ENCODE results near the gene FAM107A. TPM values are rescaled to one million over a fixed set of nuclear protein-coding genes. Genes with fewer than 3 reads are reported as not detected.

FAM107A gene
- total RNA-seq, 1 donor from 2014 or later = 115 TPM

GRCh38 chr3:58594117-58594516, 16.9 kb upstream of the FAM107A start:
- H3K36me3 ChIP-seq = no peaks in the 10 kb centered on the region
- intact Hi-C loops (cut with micrococcal nuclease) = no loop called here
- no peak overlapping the region for H3K4me3 ChIP-seq
- no peaks in the 10 kb centered on the region for H3K27me3 ChIP-seq (ENCODE audit: low read depth)
- no peaks in the 10 kb centered on the region for H3K9me3 ChIP-seq (replicated peaks)
- no peak for TF ChIP-seq CTCF (IDR thresholded peaks at IDR 0.05; ENCODE audit: borderline replicate concordance)
- DNase-seq = no peak
- peaks cover 8% of the 10 kb centered on the region for H3K4me1 ChIP-seq
- H3K27ac ChIP-seq (replicated peaks) = no peak overlapping the region

DNA sequence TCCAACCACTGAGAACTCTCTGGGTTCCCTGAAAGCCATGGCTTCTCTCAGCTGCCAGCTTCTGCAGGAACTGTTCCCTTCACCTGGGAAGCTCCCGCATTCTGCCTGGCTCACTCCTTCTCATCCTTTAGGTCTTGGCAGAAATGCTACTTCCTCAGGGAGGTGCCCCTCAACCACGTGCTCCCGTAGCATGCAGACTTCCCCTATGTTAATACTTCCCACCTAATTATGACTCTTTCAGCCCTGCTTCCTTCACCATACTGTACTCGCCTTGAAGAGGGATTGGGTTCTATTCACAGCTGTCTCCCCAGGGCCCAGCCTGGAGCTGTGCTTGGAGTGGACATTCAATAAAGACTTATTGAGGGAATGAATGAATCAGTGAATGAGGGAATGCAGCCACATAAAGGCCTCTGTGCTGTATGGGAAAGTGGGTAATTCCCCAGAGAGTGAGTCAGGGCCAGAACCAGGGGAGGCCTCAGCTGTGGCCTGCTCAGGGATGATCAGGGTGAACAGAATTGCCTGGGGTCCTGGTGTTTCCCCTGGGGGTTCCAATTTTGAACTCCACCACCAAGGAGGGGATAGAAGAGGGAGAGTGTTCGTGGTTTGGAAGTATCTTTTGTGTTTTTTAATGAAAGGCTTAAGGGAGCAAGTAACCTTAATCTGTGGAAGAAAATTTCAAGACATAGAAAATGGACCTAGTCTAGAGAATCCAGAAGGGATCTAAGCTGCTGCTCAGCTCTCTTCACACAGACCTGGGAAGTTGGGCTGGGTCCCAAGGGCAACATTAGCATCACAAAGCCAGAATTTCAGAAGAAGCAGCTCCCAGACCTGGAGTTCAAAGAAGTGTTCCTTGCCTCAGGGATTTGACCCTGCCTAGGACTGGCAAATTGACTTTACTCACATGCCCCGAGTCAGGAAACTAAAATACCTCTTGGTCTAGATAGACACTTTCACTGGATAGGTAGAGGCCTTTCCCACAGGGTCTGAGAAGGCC, 14.6 kb upstream of the FAM107A start:
- DNase-seq = no peak
- Histone ChIP-seq H3K27me3 (ENCODE audit: low read depth) (peaks cover 3% of the 10 kb centered on the region), H3K4me1 (peaks cover 6% of the 10 kb centered on the region), H3K36me3 (no peaks in the 10 kb centered on the region), H3K4me3 (no peak overlapping the region), H3K9me3 (replicated peaks) (no peaks in the 10 kb centered on the region), H3K27ac (replicated peaks) (no peak overlapping the region)
- intact Hi-C loops (cut with micrococcal nuclease) = no loop called here
- no peak for TF ChIP-seq CTCF (IDR thresholded peaks at IDR 0.05; ENCODE audit: borderline replicate concordance)

DNA sequence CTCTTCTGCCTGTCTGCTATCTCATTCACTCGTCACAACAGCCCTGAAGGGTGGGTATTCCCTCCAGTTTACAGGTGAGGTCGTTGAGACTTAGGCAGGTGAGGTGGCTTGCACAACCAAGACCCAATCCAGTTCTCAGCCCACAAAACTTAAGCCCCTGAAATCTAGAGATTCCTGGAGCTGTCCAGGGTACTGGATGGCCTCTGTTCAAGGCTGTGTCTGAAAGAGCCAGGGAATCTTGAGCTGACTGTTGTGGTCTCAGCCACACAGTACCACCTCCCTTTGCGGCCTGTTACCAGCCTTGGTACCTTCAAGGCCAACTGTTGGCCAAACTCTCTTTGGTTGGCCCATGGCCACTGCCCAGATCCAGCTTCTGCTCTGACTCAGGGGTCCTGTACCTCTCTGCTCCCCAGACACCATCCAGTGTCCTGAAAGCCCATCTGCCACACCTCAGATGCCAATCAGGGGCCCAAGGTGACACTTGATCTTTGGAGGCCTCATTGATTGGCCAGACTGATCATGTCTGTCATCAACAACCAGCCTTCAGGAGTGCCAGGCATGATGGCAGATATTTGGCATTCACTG, 10.9 kb upstream of the FAM107A start:
- DNase-seq = no peak
- Histone ChIP-seq H3K36me3 (no peaks in the 10 kb centered on the region), H3K9me3 (replicated peaks) (no peaks in the 10 kb centered on the region), H3K27me3 (ENCODE audit: low read depth) (peaks cover 7% of the 10 kb centered on the region), H3K4me1 (peaks cover 39% of the 10 kb centered on the region), H3K4me3 (no peak overlapping the region), H3K27ac (replicated peaks) (no peak overlapping the region)
- no peak for TF ChIP-seq CTCF (IDR thresholded peaks at IDR 0.05; ENCODE audit: borderline replicate concordance)
- intact Hi-C loops (cut with micrococcal nuclease) = no loop called here

DNA sequence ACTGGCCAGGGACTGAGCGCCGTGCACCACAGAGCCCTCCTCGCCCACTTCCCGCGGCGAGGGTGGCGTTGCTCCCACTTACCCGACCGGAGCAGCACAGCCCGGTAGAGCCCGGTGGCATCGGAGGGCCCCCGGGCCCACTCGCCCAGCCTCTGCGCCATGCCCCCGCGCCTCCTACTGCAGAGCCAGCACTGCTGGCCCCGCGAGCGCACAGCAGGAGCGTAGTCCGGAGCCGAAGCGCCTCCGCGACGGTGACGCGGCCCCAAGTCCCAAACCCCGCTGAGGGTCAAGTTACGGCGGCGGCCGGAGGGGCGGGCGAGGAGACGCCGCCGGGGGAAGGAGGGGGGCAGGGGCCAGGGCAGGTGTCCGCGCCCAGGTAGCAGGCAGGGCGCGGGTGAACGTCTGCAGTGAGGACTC, 9.6 kb upstream of the FAM107A start:
- TF ChIP-seq CTCF (IDR thresholded peaks at IDR 0.05; ENCODE audit: borderline replicate concordance) = no peak
- no peak for DNase-seq
- Histone ChIP-seq H3K27me3 (ENCODE audit: low read depth) (peaks cover 7% of the 10 kb centered on the region), H3K27ac (replicated peaks) (no peak overlapping the region), H3K36me3 (no peaks in the 10 kb centered on the region), H3K9me3 (replicated peaks) (no peaks in the 10 kb centered on the region), H3K4me3 (peak overlapping the region; percentile 66), H3K4me1 (peaks cover 39% of the 10 kb centered on the region)
- intact Hi-C loops (cut with micrococcal nuclease) = no loop called here

GRCh38 chr3:58585994-58586393, 8.8 kb upstream of the FAM107A start:
- intact Hi-C loops (cut with micrococcal nuclease) = no loop called here
- H3K4me3 ChIP-seq = peak overlapping the region; percentile 66

More at GRCh38 chr3:58585994-58586393, 8.8 kb upstream of the FAM107A start:
- Histone ChIP-seq H3K9me3 (replicated peaks) (no peaks in the 10 kb centered on the region), H3K36me3 (no peaks in the 10 kb centered on the region), H3K27ac (replicated peaks) (peak overlapping the region; percentile 91), H3K27me3 (ENCODE audit: low read depth) (peaks cover 7% of the 10 kb centered on the region), H3K4me1 (peaks cover 39% of the 10 kb centered on the region)
- DNase-seq = no peak
- TF ChIP-seq CTCF (IDR thresholded peaks at IDR 0.05; ENCODE audit: borderline replicate concordance) = no peak
